Mesothelial cell of epicardium (in vitro differentiated cells): ENCODE results near the gene LGALSL. TPM values are rescaled to one million over a fixed set of nuclear protein-coding genes. Genes with fewer than 3 reads are reported as not detected.

Experiments
- DNase-seq, 2 experiments: peaks; one replicate each; pipeline ENCODE4 v3.0.0; 2021; ENCODE audit warnings: low spot score in 2 of 2; ENCODE audit not compliant: unreplicated experiment in 2 of 2
- H3K27ac Mint-ChIP-seq: 2 replicates; pipeline ENCODE4 v1.8.0; 2021; ENCODE audit warnings: mixed read lengths
- H3K27me3 Mint-ChIP-seq: 2 replicates; pipeline ENCODE4 v1.8.0; 2021; ENCODE audit warnings: low read depth, mixed read lengths
- H3K36me3 Mint-ChIP-seq: 2 replicates; pipeline ENCODE4 v1.8.0; 2021; ENCODE audit warnings: mixed read lengths
- H3K4me1 Mint-ChIP-seq: 2 replicates; pipeline ENCODE4 v1.8.0; 2021; ENCODE audit warnings: mixed read lengths
- H3K4me3 Mint-ChIP-seq: 2 replicates; pipeline ENCODE4 v1.8.0; 2021; ENCODE audit warnings: mild to moderate bottlenecking, moderate library complexity, mixed read lengths
- H3K9me3 Mint-ChIP-seq: 2 replicates; pipeline ENCODE4 v1.8.0; 2021; ENCODE audit warnings: mixed read lengths
- total RNA-seq: library from RNA; stranded (reverse); gene quantifications from 3 replicates; pipeline ENCODE4 v1.2.1, GENCODE V29; 2021
- TF ChIP-seq, protein P1 (sequence below): fragments of 200-600 bp; sonication (generic); IDR thresholded peaks from one replicate; pipeline ENCODE4 v1.5.0; 2021; ENCODE audit warnings: antibody characterized with exemption; ENCODE audit not compliant: unreplicated experiment

LGALSL gene
- total RNA-seq, 1 donor from 2014 or later: 15.6 TPM

- no peaks in the 10 kb centered on the region for H3K36me3 Mint-ChIP-seq
- H3K27me3 Mint-ChIP-seq: peaks cover 11% of the 10 kb centered on the region
- DNase-seq: no peak
- H3K9me3 Mint-ChIP-seq: no peaks in the 10 kb centered on the region
- no peak overlapping the region for H3K4me3 Mint-ChIP-seq
- TF ChIP-seq, protein P1, sequence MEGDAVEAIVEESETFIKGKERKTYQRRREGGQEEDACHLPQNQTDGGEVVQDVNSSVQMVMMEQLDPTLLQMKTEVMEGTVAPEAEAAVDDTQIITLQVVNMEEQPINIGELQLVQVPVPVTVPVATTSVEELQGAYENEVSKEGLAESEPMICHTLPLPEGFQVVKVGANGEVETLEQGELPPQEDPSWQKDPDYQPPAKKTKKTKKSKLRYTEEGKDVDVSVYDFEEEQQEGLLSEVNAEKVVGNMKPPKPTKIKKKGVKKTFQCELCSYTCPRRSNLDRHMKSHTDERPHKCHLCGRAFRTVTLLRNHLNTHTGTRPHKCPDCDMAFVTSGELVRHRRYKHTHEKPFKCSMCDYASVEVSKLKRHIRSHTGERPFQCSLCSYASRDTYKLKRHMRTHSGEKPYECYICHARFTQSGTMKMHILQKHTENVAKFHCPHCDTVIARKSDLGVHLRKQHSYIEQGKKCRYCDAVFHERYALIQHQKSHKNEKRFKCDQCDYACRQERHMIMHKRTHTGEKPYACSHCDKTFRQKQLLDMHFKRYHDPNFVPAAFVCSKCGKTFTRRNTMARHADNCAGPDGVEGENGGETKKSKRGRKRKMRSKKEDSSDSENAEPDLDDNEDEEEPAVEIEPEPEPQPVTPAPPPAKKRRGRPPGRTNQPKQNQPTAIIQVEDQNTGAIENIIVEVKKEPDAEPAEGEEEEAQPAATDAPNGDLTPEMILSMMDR: no peak
- no peak overlapping the region for H3K27ac Mint-ChIP-seq
- H3K4me1 Mint-ChIP-seq: no peaks in the 10 kb centered on the region
These were observed 48.0 kb downstream of the LGALSL start for GRCh38 chr2:64501946-64502345.

GRCh38 chr2:64502860-64503259 lies 48.9 kb downstream of the LGALSL start:
- Mint-ChIP-seq H3K9me3 (no peaks in the 10 kb centered on the region), H3K4me1 (no peaks in the 10 kb centered on the region), H3K4me3 (no peak overlapping the region), H3K27ac (no peak overlapping the region), H3K27me3 (peaks cover 8% of the 10 kb centered on the region), H3K36me3 (no peaks in the 10 kb centered on the region)
- TF ChIP-seq, protein P1: no peak
- DNase-seq: no peak

GRCh38 chr2:64504774-64505720 lies 51.1 kb downstream of the LGALSL start:
- no peaks in the 10 kb centered on the region for H3K4me1 Mint-ChIP-seq
- peaks cover 4% of the 10 kb centered on the region for H3K27me3 Mint-ChIP-seq
- TF ChIP-seq, protein P1: no peak
- no peak overlapping the region for H3K4me3 Mint-ChIP-seq
- H3K36me3 Mint-ChIP-seq: no peaks in the 10 kb centered on the region
- no peak for DNase-seq
- no peaks in the 10 kb centered on the region for H3K9me3 Mint-ChIP-seq
- H3K27ac Mint-ChIP-seq: no peak overlapping the region

DNA sequence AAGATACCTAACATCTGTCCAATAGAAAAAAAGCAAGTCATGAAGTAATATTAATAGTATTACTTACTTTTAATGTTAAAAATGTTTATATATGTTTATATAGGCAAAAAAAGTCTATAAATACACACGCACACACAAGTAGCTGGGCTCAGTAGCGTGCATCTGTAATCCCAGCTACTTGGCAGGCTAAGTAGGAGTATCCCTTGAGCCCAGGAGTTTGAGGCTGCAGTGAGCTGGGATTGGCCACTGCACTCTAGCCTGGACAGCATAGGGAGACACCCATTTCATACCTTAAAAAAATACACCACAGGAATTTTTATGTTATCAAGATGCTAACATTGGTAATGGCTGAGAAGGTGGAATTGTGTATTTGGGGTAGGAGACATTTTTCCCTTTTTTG lies 52.7 kb downstream of the LGALSL start:
- Mint-ChIP-seq H3K27ac (no peak overlapping the region), H3K4me3 (no peak overlapping the region)

More for the DNA sequence above, 52.7 kb downstream of the LGALSL start:
- no peak for DNase-seq
- Mint-ChIP-seq H3K9me3 (no peaks in the 10 kb centered on the region), H3K27me3 (peaks cover 4% of the 10 kb centered on the region), H3K36me3 (no peaks in the 10 kb centered on the region), H3K4me1 (no peaks in the 10 kb centered on the region)
- TF ChIP-seq, protein P1: no peak

Other genes with a start within 250 kb of the LGALSL start
- 21.7 to 22.9 TPM (median 22.2 TPM) in 3 replicates for gene AFTPH, start 70.2 kb downstream of the LGALSL start, total RNA-seq
- 39.1 to 42.2 TPM (median 41.5 TPM) in 3 replicates for gene SERTAD2, start 199.8 kb downstream of the LGALSL start, total RNA-seq